HG03565 (cell line): ENCODE results near the gene GJB5.
"Not testable (repeated sequence)": the region's sequence is repeated elsewhere in the genome, so short reads cannot be mapped to it uniquely, and the experiment has no call there.

Source experiments
- ATAC-seq: cut with Tn5 transposase; IDR thresholded peaks from one replicate; pipeline ENCODE4 v1.9.1; 2021; ENCODE audit warnings: mild to moderate bottlenecking, moderate library complexity; ENCODE audit not compliant: unreplicated experiment

GJB5 gene

DNA sequence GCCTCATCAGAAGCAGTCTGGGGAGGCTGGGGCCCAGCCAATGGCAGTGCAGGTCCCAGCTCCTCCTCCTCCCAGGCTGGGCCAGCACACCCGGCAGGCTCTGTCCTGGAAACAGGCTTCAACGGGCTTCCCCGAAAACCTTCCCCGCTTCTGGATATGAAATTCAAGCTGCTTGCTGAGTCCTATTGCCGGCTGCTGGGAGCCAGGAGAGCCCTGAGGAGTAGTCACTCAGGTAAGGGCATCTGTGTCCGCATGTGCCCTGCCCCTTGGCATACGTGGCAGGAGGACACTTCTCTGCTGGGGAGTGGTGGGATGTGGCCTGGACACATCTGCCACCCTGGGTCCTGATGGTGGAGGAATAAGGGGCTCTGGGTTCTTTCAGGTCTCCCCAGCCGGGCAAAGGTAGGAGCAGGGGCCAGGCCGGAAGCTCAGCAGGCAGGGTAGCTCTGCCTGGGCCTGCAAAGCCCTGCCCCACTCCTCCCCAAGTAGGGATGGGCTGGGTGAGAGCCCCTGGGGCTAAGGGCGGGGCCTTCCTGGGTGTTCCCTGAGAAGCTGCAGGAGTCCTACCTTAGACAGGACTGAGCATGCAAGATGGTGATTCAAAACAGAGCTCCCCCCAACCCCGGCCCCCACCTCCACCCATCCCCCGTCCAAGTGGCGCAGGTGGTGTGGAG, at the start of gene GJB5:
Gene GJB5 (plus strand): TSS at position 84 of the 674 bp plus-strand sequence. CDS start 2,284 bp downstream, outside the sequence.
- no peak for ATAC-seq

- ATAC-seq: no peak
Measured at GRCh38 chr1:34705077-34705476, 49.8 kb upstream of the GJB5 start.

DNA sequence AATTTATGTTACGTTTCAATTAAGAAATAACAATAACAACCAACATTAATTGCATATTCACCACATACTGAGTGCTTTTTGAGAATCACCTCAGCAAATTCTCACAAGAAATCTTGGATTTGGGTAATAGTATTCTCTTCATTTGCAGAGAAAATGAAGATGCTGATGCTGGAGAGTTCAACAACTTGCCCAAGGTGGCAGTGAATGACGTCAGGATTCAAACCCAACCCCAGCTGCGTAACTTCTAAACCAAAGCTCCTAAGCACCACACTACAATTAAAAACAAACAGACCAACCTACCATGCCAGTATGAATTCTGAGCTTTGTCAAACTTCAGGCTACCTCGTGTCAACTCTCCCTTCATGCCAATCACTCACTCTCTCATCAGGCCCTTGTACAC, 46.7 kb upstream of the GJB5 start:
- ATAC-seq: no peak

GRCh38 chr1:34709547-34709946, 45.3 kb upstream of the GJB5 start:
- no peak for ATAC-seq

DNA sequence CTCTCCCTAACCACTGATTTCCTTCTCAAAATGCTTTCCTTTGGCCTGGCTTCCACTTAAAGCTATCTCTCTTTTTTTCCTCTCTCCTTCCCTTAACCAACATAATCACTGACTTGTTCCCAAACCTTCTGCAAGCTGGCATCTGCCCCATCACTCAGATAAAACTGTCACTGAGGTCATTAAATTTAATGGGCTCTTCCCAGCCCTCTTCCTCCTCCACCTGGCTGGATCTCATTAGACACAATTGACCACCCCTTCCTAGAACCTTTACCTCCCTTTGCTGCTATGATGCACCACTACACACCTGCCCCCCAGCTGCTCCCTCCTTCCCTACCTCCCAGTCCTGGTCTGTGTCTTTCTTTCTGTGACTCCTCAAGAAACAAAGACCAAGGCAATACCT, 44.0 kb upstream of the GJB5 start:
- ATAC-seq: no peak

DNA sequence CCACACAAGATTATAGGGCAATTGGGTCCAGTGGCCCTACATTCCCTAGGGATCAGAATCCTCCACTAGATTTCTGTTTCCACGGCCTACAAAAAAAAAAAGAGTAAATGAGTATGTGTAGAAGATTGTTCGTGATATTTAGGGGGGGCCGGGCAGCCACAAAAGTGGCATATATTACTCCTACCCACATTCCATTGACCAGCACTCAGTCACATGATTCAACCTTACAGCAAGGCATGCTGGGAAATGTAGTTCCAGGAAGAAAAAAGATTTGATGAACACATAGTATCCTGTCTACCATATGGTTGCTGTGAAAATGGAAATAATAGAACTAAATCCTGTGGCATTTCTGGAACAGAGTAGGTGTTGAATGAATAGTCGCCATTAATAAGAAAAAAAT, 43.4 kb upstream of the GJB5 start:
- no peak for ATAC-seq

DNA sequence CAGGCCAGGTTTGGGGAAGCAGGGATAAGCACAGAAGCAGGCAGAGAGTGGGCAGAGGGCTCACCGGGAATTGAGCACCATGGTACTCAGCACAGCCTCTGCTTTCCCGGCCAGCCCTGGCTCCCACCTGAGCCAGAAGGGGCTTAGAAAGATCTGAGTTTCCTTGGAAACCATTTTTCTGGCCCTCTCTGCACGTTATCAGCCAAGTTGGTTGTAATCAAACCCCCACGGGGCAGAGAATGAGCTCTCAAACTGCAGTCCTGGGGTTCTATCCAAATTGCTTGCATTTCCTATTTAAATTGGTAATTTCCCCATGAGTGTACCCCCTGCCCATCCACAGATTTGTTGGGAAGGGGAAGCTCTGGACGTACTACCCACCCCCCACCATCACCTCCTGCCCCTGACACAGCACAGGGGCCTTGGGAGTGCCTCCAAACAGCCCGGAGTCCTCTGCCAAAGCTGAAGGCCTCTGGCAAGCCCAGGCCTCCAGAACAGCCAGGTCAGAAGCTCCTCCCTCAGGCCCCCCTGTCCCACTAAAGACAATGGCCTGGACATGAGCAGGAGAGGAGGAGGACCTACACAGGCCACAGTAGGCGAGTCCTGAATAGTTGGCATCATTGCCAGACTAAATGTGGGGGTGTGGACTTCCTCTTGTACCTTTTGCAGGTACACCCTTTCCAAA, 42.7 kb upstream of the GJB5 start:
- ATAC-seq: no peak

DNA sequence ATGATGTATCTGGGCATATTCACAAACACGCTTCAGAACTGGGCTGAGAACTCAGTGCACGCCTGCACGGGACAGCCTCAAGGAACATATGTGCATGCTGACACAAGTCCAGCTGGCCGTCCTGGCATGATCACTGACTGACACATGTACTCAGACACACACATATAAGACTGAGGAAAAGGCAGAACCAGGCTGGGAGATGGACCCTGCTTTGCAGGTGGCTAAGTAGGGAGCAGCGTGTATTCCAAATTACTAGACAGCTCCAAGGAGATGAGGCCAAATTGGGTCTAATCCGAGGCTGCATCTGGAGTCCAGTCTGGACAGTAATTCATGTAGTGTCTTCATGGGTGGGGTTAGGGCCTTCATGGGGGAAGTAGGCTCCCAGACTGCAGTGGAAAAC, 41.4 kb upstream of the GJB5 start:
- no peak for ATAC-seq

DNA sequence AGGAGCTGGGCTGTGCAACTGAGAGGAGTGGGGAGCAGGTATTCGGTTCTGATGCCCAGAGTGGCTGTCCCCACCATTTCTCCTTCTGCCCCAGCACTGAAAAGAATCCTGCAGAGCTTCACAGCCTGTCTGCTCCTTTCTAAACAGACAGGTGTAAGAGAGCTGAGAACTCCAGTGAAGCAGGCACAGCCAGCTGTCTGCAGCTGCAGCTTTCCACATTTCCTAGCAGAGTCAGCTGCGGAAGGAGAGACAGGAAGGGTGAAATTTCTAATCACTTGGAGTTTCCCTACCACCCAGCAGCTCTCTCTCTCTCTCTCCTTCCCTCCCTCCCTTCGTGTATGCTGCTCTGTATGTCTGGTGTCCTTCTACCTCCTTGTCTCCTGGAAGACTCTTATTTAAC, 40.5 kb upstream of the GJB5 start:
- ATAC-seq: no peak

- ATAC-seq: no peak
Measured at GRCh38 chr1:34715139-34715538, 39.7 kb upstream of the GJB5 start.

GRCh38 chr1:34721241-34721640, 33.6 kb upstream of the GJB5 start:
- ATAC-seq: no peak

DNA sequence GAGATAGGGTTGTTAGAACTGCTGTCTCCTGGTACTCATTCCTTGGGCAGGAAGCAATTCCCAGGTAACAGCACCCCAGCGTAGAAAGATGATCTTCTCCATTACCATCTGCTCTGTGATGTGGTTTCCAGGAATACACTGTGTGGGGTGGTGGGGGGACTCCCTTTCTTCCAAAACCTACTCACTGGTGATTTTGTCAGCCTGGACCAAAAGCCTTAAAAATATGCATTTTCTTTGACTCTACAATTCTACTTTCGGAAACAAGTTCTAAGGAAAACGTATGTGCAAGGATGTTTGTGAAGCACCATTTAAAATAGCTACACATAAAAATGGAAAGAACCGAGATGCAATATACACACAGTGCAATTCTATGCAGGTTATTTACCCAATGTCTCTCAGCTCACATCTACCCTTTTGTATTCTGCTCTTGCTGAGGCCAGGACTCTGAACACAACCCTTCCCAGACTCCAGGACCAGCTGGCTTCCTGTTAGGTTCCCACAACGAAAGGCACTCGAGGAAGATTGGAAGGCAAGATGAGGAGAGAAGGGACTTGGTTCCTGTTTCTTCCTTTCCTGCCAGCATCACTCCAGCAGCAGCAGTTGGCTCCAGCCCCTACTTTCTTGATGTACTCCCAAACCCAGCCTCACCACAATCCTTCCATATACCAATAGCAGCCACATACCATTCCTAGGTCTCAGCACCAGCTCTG, 33.0 kb upstream of the GJB5 start:
- no peak for ATAC-seq

GRCh38 chr1:34726861-34727260, 28.0 kb upstream of the GJB5 start:
- no peak for ATAC-seq

DNA sequence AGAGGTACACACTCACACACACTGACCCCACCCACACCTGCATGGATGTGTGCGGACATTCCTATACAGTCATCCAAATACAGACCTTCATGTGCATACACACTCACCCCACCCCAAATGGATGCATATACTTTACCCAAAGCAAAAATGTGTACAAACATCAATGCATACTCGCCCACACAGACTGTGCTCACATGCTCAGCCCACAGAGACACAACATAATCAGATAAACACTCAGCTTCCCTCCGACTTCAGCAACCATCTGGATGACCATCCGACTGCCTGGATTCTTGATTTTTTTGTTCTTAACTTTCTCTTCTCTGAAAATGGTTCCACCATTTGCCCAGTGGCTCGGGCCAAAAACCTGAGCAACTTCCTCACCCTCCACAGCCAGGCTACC, 24.4 kb upstream of the GJB5 start:
- ATAC-seq: no peak

GRCh38 chr1:34732831-34733230, 22.0 kb upstream of the GJB5 start:
- ATAC-seq: not testable (repeated sequence)

DNA sequence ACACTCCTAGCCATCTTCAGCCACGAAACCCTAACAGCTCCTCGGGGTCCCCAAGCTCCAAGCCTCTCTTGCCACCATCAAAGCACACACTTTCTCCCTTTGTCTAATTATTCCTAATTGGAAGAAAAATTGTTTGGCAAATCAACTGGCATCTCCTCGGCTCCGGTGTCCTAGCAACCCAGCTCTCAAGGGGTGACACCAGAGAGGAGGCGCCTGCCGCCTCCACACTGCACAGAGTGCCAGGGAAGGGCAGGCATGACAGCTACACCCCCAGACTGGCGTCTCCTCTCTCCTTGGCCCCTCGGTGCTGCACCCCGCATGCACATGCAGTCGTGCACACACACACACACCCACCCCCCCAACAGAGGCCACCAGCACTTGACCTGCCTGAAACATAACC, 18.2 kb upstream of the GJB5 start:
- ATAC-seq: no peak

DNA sequence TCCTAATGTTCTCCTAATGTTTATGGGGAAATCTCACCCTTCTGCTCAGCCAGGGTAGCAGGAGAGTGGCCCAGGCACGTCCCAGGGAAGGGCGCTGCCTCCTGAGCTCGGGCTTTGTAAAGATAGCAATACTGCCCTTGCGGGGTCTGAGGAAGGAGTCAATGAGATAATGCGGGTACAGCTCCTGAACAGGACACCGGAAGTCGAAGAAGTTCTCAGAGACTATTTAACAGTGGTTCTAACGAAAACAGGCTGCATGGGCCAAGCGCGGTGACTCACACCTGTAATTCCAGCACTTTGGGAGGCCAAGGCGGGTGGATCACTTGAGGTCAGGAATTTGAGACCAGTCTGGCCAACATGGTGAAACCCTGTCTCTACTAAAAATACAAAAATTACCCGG, 17.6 kb upstream of the GJB5 start:
- not testable (repeated sequence) for ATAC-seq

DNA sequence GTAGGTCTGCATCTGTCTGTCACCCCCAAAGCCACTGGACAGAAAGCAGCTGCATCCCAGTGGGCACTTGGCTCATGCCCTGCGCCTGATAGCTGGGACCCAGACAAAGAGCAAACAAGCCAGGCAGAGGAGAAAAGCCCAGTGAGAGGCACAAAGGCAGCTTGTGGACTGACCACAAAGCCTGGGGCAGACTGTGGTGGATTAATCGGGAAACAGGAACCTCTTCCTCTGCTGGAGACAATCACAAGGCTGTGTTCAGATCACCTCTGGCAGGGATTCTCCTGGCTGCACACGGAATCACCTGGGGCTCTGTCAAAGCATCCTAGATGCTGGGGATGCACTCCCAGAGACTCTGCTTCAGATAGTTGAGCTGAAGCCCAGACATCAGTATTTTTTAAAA, 15.2 kb upstream of the GJB5 start:
- ATAC-seq: no peak

GRCh38 chr1:34740161-34740868, 14.5 kb upstream of the GJB5 start:
- ATAC-seq: no peak

DNA sequence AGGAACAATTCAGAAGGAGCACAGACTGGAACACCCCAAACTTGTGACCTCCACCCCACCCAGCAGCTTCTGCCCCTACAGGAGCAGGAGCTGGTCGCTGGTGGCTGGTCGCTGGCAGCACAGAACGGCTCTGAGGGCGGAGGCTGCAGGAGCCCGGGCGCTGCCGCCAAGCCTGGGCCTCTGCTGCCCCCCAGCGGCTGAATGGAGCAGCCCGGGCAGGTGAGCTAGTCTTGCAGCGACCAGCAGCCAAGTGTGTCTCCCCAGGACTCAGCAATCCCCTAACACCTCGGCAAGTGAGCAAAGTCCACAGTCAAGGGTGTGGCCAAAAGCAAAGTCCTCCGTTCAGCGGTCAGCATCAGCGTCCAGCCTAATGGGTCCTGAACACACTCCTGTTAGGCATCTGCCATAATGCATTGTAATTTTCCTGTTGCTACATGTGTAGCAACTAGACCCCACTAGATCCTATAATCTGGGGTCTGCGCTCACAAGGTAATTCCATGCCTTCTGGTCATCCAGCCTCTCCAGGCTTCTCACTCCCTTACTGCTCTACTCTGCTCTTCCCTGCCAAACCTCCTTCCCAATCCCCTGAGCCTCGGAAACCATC, 12.1 kb upstream of the GJB5 start:
- no peak for ATAC-seq

DNA sequence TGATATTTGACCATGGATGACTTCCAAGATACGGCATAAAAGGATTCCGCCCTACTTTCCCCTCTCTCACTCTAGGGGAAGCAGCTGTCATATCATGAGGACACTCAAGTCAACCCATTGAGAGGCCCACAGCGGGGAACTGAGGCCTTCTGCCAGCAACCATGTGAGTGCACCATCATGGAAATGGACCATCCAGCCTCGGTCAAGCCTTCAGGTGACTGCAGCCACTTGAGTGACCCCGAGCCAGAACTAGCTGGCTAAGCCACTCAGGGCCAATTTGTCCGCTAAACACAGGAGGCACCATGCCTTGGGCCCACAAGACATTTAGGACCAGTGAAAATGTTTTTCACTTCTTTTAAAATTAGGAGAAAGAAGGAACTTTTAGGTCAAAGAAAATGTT, 11.1 kb upstream of the GJB5 start:
- no peak for ATAC-seq
